RWPE2 (cell line): ENCODE measurements around the gene HTR3B.

Experiments used
- ATAC-seq: fragments of 200-7000 bp; cut with Tn5 transposase; 3 replicates; pipeline ENCODE4 v1.9.1; 2021; ENCODE audit warnings: low read depth
- DNase-seq: peaks from one replicate; pipeline ENCODE4 v3.0.0-alpha.2; 2020; ENCODE audit warnings: low spot score
- H3K27ac ChIP-seq: fragments of 450-650 bp; 2 replicates; pipeline ENCODE4 v1.5.1; 2017; ENCODE audit warnings: mild to moderate bottlenecking; ENCODE audit not compliant: poor library complexity, severe bottlenecking
- H3K27me3 ChIP-seq: fragments of 250-450 bp; sonication (Bioruptor Pico); 2 replicates; pipeline ENCODE4 v1.5.1; 2021; ENCODE audit warnings: mild to moderate bottlenecking, moderate library complexity; ENCODE audit not compliant: insufficient read depth, poor library complexity, severe bottlenecking
- H3K36me3 ChIP-seq: fragments of 250-450 bp; sonication (Bioruptor Pico); 2 replicates; pipeline ENCODE4 v1.5.1; 2020; ENCODE audit warnings: low read depth, mild to moderate bottlenecking, moderate library complexity
- H3K4me1 ChIP-seq: fragments of 250-450 bp; sonication (Bioruptor Pico); 2 replicates; pipeline ENCODE4 v1.5.1; 2021; ENCODE audit warnings: mild to moderate bottlenecking, moderate library complexity; ENCODE audit not compliant: insufficient read depth, poor library complexity, severe bottlenecking
- H3K4me3 ChIP-seq: fragments of 250-450 bp; sonication (Bioruptor Pico); 2 replicates; pipeline ENCODE4 v1.5.1; 2021; ENCODE audit warnings: mild to moderate bottlenecking, moderate library complexity; ENCODE audit not compliant: severe bottlenecking
- H3K9me3 ChIP-seq: fragments of 250-450 bp; sonication (Bioruptor Pico); 2 replicates; pipeline ENCODE4 v1.5.1; 2021; ENCODE audit warnings: mild to moderate bottlenecking, moderate library complexity; ENCODE audit not compliant: severe bottlenecking
- CTCF ChIP-seq: fragments of 450-650 bp; IDR thresholded peaks from one replicate; pipeline ENCODE4 v1.5.1; 2017; ENCODE audit warnings: mild to moderate bottlenecking, moderate library complexity; ENCODE audit not compliant: poor library complexity, severe bottlenecking

HTR3B gene

DNA sequence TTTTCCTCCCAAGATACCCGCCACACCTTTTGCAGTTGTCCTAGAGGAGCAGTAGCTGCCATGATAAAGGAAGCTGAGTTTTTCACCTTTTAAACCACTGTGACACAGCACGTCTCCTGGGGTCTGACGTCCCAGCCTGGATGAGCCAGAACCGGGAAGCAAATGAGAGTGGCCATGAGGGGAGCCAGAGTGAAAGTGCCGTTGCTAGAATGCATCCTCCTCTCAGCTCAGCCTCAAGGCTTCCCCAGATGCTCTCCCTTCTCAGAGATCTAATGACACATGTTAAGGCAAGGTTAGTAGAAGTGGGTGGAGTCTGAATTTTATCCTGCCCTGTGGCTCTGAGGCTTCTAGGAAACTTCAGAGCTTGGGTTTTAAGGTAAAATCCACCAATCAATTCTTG, 46.9 kb downstream of the HTR3B start:
- no peak overlapping the region for H3K27ac ChIP-seq
- H3K4me3 ChIP-seq: no peak overlapping the region
- no peak for TF ChIP-seq CTCF
- no peak for DNase-seq
- no peak; the same call in 2 of the 3 replicates for ATAC-seq
- no peaks in the 10 kb centered on the region for H3K4me1 ChIP-seq
- no peaks in the 10 kb centered on the region for H3K36me3 ChIP-seq
- H3K9me3 ChIP-seq: no peaks in the 10 kb centered on the region
- peaks cover 7% of the 10 kb centered on the region for H3K27me3 ChIP-seq

GRCh38 chr11:113952070-113952469, 47.5 kb downstream of the HTR3B start:
- H3K9me3 ChIP-seq: no peaks in the 10 kb centered on the region

DNA sequence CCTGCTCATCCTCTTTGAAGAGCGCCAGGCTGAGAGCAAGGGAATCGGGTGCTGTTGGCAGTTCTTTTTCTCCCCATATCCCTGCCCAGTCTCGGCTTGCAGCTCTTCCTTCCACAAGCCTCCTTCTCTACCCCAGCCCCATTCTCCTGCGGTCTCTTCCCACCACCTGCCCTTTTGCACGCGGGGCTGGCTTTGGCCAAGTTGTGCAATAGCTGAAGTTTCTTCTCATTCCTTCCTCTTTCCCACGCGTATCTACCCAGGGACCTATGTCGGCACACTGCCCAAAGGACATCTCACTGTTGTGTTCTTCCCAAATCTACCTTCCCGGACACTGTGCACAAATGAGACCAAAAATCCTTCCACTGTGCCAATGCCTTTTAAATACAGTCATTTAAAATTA, 48.0 kb downstream of the HTR3B start:
- Histone ChIP-seq H3K4me3 (no peak overlapping the region), H3K4me1 (no peaks in the 10 kb centered on the region), H3K27me3 (peaks cover 7% of the 10 kb centered on the region), H3K36me3 (no peaks in the 10 kb centered on the region), H3K27ac (no peak overlapping the region), H3K9me3 (no peaks in the 10 kb centered on the region)
- TF ChIP-seq CTCF: no peak
- DNase-seq (no peak), ATAC-seq (no peak)

More at GRCh38 chr11:113952070-113952469, 47.5 kb downstream of the HTR3B start:
- no peaks in the 10 kb centered on the region for H3K36me3 ChIP-seq
- ATAC-seq: no peak; the same call in 2 of the 3 replicates
- no peak for DNase-seq
- H3K4me1 ChIP-seq: no peaks in the 10 kb centered on the region
- peaks cover 7% of the 10 kb centered on the region for H3K27me3 ChIP-seq
- no peak overlapping the region for H3K4me3 ChIP-seq
- TF ChIP-seq CTCF: no peak
- no peak overlapping the region for H3K27ac ChIP-seq

- peaks cover 7% of the 10 kb centered on the region for H3K27me3 ChIP-seq
- TF ChIP-seq CTCF: no peak
- DNase-seq: no peak
Observed at GRCh38 chr11:113954235-113954634, 49.6 kb downstream of the HTR3B start.

DNA sequence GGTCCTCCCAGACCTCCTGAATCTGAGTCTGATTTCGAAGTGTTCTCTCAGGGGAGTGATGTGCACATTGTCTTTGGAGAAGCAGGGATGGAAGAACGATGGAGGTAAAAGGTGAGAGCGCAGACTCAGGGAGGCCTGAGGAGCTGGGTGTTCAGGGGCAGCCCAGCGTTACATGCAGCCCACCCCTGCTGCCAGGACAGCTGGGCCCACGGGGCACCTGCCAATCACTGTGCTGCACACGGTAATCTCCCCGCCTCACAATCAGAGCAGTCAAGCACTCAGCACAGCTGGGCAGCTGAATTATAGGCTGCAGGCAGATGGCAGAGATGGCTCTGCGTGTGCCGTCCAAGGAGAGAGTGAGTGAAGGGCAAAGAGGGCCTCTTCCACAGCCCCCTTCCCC, 52.4 kb downstream of the HTR3B start:
- Histone ChIP-seq H3K27me3 (peaks cover 4% of the 10 kb centered on the region), H3K4me3 (no peak overlapping the region)

More at GRCh38 chr11:113954235-113954634, 49.6 kb downstream of the HTR3B start:
- ATAC-seq: no peak
- H3K4me3 ChIP-seq: no peak overlapping the region
- no peaks in the 10 kb centered on the region for H3K4me1 ChIP-seq
- no peaks in the 10 kb centered on the region for H3K36me3 ChIP-seq
- no peaks in the 10 kb centered on the region for H3K9me3 ChIP-seq
- H3K27ac ChIP-seq: no peak overlapping the region

More for the DNA sequence above, 52.4 kb downstream of the HTR3B start:
- ATAC-seq (no peak), DNase-seq (no peak)
- H3K36me3 ChIP-seq: no peaks in the 10 kb centered on the region
- no peaks in the 10 kb centered on the region for H3K4me1 ChIP-seq
- TF ChIP-seq CTCF: no peak
- H3K9me3 ChIP-seq: no peaks in the 10 kb centered on the region
- no peak overlapping the region for H3K27ac ChIP-seq
